ENCODE measurements around the gene DLG1.

DNA sequence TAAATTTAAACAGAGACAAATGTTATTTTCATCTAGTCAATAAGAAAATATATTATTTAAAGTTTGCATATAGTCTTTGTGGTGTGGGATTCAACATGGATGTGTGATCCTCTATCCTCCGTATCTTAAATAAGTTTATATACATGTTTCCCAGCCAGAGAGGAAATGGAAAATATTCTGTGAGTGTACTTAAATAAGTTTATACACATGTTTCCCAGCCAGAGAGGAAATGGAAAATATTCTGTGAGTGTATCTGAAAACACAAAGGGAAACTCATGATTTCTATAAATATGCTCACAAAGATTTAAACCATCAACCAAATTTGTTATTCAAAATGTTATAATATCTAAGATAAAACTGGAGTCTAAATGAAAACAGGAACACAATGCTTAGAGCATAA, 158.8 kb downstream of the DLG1 start:
- TF ChIP-seq, protein P1, sequence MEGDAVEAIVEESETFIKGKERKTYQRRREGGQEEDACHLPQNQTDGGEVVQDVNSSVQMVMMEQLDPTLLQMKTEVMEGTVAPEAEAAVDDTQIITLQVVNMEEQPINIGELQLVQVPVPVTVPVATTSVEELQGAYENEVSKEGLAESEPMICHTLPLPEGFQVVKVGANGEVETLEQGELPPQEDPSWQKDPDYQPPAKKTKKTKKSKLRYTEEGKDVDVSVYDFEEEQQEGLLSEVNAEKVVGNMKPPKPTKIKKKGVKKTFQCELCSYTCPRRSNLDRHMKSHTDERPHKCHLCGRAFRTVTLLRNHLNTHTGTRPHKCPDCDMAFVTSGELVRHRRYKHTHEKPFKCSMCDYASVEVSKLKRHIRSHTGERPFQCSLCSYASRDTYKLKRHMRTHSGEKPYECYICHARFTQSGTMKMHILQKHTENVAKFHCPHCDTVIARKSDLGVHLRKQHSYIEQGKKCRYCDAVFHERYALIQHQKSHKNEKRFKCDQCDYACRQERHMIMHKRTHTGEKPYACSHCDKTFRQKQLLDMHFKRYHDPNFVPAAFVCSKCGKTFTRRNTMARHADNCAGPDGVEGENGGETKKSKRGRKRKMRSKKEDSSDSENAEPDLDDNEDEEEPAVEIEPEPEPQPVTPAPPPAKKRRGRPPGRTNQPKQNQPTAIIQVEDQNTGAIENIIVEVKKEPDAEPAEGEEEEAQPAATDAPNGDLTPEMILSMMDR (IDR thresholded peaks at IDR 0.05), result no peak
- no peak for TF ChIP-seq POLR2A (IDR thresholded peaks at IDR 0.05)

Measured in adrenal gland (tissue), 5 donors.